T-helper 17 cell (primary cell): ENCODE data around the gene SLC22A6. TPM values are rescaled to one million over a fixed set of nuclear protein-coding genes. Genes with fewer than 3 reads are reported as not detected.

Experiments used
- ATAC-seq: fragments of 150-1000 bp; cut with Tn5 transposase; 2 replicates; pipeline ENCODE4 v1.10.0; 2021; ENCODE audit warnings: mild to moderate bottlenecking, moderate library complexity
- DNase-seq, 3 donors: peaks; one replicate each; pipeline versions ENCODE4 v3.0.0 to v3.0.0-alpha.2; 2020 to 2021
- H3K9me3 ChIP-seq: one replicate; pipeline ENCODE4 v1.7.0; 2013; ENCODE audit warnings: low read length, mild to moderate bottlenecking; ENCODE audit not compliant: control insufficient read depth, poor library complexity, severe bottlenecking
- H3K27ac Mint-ChIP-seq: one replicate; pipeline ENCODE4 v1.8.0; 2022; ENCODE audit warnings: mild to moderate bottlenecking, moderate library complexity, mixed read lengths
- H3K27me3 Mint-ChIP-seq: one replicate; pipeline ENCODE4 v1.8.0; 2022; ENCODE audit warnings: mixed read lengths
- H3K36me3 Mint-ChIP-seq: one replicate; pipeline ENCODE4 v1.8.0; 2022; ENCODE audit warnings: low read depth, mixed read lengths
- H3K4me1 Mint-ChIP-seq: one replicate; pipeline ENCODE4 v1.8.0; 2022; ENCODE audit warnings: mild to moderate bottlenecking, mixed read lengths
- H3K4me3 Mint-ChIP-seq: one replicate; pipeline ENCODE4 v1.8.0; 2022; ENCODE audit warnings: mild to moderate bottlenecking, moderate library complexity, mixed read lengths
- total RNA-seq, 4 donors: library from RNA in 2 of 4; stranded (reverse) in 2 of 4; gene quantifications; one replicate each; pipeline ENCODE4 v1.2.3 and lab custom pipeline; 2022 to 2026

Gene SLC22A6
- total RNA-seq, 2 donors from 2014 or later: not detected

DNA sequence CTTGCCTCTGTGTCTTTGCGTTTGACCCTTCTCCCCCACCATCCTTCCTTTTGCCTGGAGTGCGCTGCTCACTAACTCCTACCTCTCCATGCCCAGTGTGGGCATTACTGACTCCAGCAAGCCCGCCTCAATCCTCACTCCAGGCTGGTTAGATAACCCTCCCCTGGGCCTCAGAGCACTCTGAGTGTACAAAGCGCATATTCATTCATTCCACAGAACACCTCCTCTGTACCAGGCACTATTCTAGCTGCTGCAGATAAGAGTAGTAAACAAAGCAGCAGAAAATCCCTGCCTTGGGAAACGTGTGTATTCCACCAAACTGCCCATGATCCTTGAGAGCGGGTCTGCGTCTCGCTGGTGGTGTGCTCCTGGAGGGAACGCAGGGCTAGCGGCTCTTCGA lies 27.7 kb upstream of the SLC22A6 start:
- no peaks in the 10 kb centered on the region for H3K9me3 ChIP-seq
- peaks cover 3% of the 10 kb centered on the region for H3K4me1 Mint-ChIP-seq
- no peak for ATAC-seq
- DNase-seq: no peak
- H3K27me3 Mint-ChIP-seq: peaks cover 62% of the 10 kb centered on the region
- H3K27ac Mint-ChIP-seq: peak overlapping the region; percentile 34
- H3K4me3 Mint-ChIP-seq: no peak overlapping the region
- peaks cover 6% of the 10 kb centered on the region for H3K36me3 Mint-ChIP-seq

DNA sequence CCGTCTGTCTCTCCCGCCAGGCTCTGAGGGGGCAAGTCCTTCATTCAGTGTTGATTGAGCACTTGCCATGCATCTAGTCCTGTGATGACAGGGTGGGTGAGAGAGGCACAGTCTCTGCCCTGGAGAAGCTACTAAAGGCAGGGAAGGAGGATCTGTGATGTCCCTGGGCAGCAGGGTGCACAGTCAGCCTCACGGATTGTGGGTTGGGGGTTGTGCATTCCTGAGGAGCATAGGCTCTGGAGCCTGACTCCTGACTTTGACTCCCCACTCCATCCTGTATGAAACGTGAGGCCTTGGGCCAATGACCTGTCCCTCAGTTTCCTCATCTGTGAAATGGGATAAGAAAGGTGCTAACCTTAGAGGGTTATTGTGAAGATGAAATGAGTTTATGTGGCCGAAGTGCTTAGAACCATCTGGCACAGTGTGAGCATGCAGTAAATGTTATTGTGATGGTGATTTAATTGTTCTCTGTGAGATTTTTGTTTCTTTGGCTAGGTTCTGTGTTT lies 26.2 kb upstream of the SLC22A6 start:
- Mint-ChIP-seq H3K27me3 (peaks cover 58% of the 10 kb centered on the region), H3K27ac (no peak overlapping the region), H3K36me3 (peaks cover 6% of the 10 kb centered on the region), H3K4me1 (peaks cover 3% of the 10 kb centered on the region), H3K4me3 (no peak overlapping the region)
- no peaks in the 10 kb centered on the region for H3K9me3 ChIP-seq
- DNase-seq (no peak), ATAC-seq (no peak)

DNA sequence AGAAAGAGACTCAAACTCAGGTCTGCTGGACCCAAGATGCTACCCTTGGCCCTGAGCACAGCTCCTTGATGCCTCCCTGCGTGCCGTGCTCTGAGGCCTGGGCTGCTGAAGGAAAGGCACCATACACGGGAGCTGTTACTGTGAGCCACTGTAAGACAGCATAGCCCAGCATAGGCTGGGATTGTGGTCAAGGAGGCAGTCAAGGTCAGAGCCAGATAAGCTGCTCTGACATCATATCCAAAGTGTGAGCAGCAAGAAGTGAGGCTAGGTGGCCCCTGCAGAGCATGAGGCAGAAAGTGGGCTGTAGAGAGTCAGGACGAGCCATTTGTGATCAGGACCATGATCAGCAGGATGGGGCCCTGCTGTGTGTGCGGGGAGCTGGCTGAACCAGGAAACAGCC lies 23.2 kb upstream of the SLC22A6 start:
- Mint-ChIP-seq H3K27ac (no peak overlapping the region), H3K4me3 (no peak overlapping the region)
- no peak for ATAC-seq

DNA sequence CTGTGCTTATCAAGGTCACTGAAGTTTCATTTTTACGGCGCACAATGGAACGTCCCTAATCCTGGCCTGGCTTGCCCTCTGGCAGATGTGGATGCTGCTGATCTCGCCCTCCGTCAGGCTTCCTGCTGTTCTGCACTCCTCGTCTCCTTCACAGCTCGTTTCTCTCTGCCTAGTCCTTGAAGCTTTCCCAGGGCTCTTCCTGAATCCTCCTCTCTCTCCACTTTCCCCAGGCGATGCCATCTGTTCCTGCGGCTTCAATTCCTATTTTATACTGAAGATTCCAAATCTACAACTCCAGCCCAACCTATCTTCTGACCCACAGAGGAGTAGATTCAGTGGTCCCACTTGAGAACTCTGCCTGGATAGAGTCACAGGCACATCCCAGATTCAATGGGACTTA lies 16.7 kb upstream of the SLC22A6 start:
- ATAC-seq (no peak), DNase-seq (no peak)
- no peaks in the 10 kb centered on the region for H3K9me3 ChIP-seq
- peaks cover 39% of the 10 kb centered on the region for H3K27me3 Mint-ChIP-seq
- H3K27ac Mint-ChIP-seq: peak overlapping the region; percentile 22
- peaks cover 2% of the 10 kb centered on the region for H3K4me1 Mint-ChIP-seq
- peaks cover 12% of the 10 kb centered on the region for H3K36me3 Mint-ChIP-seq
- H3K4me3 Mint-ChIP-seq: no peak overlapping the region

More for the DNA sequence above, 23.2 kb upstream of the SLC22A6 start:
- Mint-ChIP-seq H3K4me1 (peaks cover 3% of the 10 kb centered on the region), H3K27me3 (peaks cover 36% of the 10 kb centered on the region), H3K36me3 (no peaks in the 10 kb centered on the region)
- DNase-seq: no peak
- no peaks in the 10 kb centered on the region for H3K9me3 ChIP-seq

DNA sequence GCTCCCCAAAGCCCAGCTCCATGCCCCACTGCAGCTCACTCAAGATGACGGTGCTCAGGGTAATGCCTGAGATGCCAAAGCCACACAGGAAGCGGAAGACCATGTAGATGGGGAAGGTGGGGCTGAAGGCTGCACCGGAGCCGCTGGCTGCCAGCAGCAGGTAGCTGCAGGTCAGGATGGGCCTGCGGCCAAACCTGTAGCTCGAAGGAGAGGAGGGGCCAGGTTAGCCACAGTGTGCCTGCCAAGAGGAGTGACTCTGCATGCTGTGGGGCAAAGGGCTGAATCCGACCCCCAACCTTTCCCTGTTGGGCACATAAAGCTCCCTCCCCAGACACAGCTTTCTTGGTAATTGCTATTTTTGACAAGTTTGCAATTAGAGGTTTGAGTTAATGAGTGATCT lies 14.9 kb upstream of the SLC22A6 start:
- ATAC-seq (no peak), DNase-seq (no peak)
- Mint-ChIP-seq H3K36me3 (peaks cover 12% of the 10 kb centered on the region), H3K4me1 (peaks cover 2% of the 10 kb centered on the region), H3K27ac (no peak overlapping the region), H3K27me3 (peaks cover 48% of the 10 kb centered on the region), H3K4me3 (no peak overlapping the region)
- no peaks in the 10 kb centered on the region for H3K9me3 ChIP-seq

DNA sequence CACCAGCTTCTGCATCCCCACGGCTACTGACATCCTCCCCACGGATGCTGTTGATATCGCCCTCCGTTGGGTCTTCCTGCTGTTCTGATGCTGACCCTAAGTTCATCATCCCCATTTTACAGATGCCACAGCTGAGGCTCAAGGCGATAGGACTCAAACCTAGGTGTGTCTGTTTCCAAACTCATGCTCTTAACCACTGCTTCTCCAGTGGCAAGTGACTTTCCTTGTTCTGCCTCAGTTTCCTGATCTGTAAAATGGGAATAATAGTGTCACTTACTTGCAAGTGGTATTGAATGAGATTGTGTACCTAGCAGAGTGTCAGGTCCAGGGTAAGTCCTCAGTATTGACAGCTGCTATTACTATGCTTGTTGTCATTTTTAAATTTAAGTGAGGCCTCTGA lies 14.4 kb upstream of the SLC22A6 start:
- H3K27me3 Mint-ChIP-seq: peaks cover 53% of the 10 kb centered on the region
- H3K4me3 Mint-ChIP-seq: no peak overlapping the region
- peaks cover 2% of the 10 kb centered on the region for H3K4me1 Mint-ChIP-seq
- no peak for DNase-seq
- H3K36me3 Mint-ChIP-seq: peaks cover 12% of the 10 kb centered on the region
- ATAC-seq: no peak
- no peaks in the 10 kb centered on the region for H3K9me3 ChIP-seq
- no peak overlapping the region for H3K27ac Mint-ChIP-seq

DNA sequence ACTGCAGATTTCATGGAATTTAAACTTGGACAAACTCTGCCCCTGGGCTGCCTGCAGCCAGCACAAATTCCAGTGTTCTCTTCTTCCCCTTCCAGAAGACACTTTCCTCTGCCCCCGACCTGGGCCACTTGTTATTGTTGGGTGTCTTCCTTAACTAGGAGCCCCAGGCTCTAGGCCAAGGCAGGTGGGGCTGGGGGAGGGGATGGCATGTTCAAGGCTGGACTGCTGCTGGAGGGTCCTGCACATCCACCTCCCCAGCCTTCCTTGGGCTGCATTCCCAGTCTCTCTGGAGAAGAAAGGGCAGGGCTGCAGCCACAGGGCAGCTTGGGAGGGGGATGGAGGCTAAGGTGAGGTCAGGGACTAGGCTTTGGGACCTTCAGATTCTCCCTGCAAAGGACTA lies 11.5 kb upstream of the SLC22A6 start:
- Mint-ChIP-seq H3K36me3 (peaks cover 10% of the 10 kb centered on the region), H3K27me3 (peaks cover 70% of the 10 kb centered on the region), H3K27ac (no peak overlapping the region), H3K4me1 (no peaks in the 10 kb centered on the region), H3K4me3 (no peak overlapping the region)
- no peak for ATAC-seq
- H3K9me3 ChIP-seq: no peaks in the 10 kb centered on the region
- DNase-seq: no peak

DNA sequence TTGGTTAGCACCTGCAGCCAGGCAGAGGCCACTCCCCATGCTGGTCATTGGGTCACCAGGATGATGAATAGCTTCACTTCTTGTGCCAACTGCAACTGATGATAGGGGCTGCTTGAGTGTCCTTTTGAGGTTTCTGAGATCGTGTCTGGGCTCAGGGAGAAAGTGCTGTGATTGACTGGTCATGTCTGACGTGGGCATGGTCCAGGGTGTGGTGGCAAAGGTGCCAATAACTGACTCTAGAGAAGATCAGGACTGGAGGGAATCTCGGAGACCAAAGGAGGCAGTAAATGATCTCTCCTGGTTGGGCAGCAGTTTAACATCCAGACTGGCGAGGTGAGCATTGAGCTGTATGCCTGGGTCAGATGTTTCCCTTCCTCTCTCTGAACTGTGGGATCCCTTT lies 10.0 kb upstream of the SLC22A6 start:
- no peak overlapping the region for H3K27ac Mint-ChIP-seq
- peaks cover 67% of the 10 kb centered on the region for H3K27me3 Mint-ChIP-seq
- no peak for DNase-seq
- H3K4me3 Mint-ChIP-seq: no peak overlapping the region
- ATAC-seq: no peak
- H3K9me3 ChIP-seq: no peaks in the 10 kb centered on the region
- H3K36me3 Mint-ChIP-seq: peaks cover 7% of the 10 kb centered on the region
- H3K4me1 Mint-ChIP-seq: no peaks in the 10 kb centered on the region

DNA sequence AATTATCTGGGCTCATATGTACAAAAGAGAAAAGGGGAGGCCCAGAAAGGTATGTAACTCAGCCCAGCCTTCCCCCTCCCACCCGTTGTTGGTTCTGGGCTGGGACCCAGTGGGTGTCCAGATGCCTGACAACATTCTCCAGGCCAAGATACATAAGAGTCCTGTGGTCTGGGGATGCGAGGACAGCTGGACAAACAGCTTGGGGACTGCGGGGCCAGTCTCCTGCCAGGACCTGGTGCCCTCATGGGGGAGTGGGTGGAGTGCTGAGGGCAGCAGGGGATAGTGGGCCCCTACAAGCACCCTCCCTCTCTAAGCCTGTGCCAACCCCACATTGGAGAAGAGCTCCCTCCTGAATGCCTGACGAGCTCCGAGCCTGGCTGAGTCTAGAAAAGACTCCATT lies 3.5 kb upstream of the SLC22A6 start:
- Mint-ChIP-seq H3K27me3 (peaks cover 61% of the 10 kb centered on the region), H3K27ac (no peak overlapping the region), H3K4me3 (no peak overlapping the region), H3K36me3 (no peaks in the 10 kb centered on the region), H3K4me1 (peaks cover 3% of the 10 kb centered on the region)
- no peak for DNase-seq
- no peak for ATAC-seq
- H3K9me3 ChIP-seq: no peaks in the 10 kb centered on the region

DNA sequence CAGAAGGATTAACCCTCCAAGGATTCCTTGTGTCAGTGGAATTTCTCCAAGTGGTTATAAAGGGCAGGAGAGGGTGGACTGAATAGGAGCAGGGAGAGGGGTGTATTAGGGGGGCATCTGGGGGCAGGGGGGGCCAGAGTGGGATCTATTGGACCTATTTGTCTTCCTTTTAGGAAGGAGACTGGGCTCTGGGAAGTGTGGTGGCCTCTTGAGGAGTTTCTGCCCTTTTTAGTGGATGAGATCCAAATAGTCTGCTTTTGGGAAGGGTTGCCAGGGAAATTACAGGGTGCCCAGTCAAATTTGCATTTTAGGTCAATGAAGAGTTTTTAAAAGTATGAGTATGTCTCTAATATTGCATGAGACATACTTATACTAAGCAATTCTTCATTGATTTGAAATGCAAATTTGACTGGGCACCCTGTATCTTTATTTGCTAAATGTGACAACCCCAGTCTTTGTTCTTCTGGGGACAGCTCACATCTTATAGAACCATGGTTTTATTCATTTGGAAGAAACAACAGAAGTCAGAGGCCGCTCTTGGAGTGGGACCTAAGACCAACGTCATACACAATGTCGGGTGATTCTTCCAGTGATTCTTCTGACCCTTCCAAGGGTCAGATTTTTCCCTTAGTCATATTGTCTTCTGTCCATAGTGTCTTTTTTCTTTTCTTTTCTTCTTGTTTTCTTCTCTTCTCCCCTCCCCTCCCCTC lies 429 bp upstream of the SLC22A6 start:
- H3K9me3 ChIP-seq: no peaks in the 10 kb centered on the region
- ATAC-seq (no peak), DNase-seq (no peak)
- H3K27ac Mint-ChIP-seq: no peak overlapping the region
- no peak overlapping the region for H3K4me3 Mint-ChIP-seq
- H3K36me3 Mint-ChIP-seq: no peaks in the 10 kb centered on the region
- H3K27me3 Mint-ChIP-seq: peaks cover 42% of the 10 kb centered on the region
- peaks cover 3% of the 10 kb centered on the region for H3K4me1 Mint-ChIP-seq

DNA sequence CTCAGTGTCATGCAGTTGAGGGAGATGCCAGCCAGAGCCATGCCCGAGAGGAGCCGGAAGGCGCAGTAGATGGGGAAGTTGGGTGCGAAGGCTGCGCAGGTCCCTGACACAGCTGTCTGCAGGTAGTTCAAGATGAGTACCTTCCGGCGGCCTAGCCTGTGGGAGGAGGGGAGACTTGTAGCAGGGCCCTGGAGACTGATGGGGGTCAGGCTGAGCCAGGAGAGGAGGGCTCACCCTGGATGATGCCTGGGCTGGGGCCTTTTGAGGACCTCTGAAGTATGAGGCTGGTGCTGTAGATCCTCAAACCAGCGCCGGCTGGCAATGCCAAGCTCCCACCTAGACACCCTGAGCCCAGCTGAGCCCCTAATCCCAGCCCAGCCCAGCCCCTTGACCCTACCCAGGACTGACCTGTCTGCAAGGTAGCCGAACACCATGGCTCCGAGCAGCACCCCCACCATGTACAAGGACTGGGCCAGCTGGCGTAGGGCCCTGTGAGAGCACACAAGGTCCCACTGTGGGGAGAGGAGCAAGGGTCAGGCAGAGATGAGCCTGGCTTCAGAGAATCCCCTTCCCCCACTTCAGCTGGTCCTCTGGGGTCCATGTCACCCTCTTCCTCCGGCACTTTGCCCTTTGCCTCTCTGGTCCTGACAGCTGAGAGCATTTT lies 1.1 kb downstream of the SLC22A6 start:
- H3K36me3 Mint-ChIP-seq: no peaks in the 10 kb centered on the region
- ATAC-seq (no peak), DNase-seq (no peak)
- H3K9me3 ChIP-seq: no peaks in the 10 kb centered on the region
- H3K27ac Mint-ChIP-seq: no peak overlapping the region
- peaks cover 51% of the 10 kb centered on the region for H3K27me3 Mint-ChIP-seq
- H3K4me3 Mint-ChIP-seq: no peak overlapping the region
- peaks cover 3% of the 10 kb centered on the region for H3K4me1 Mint-ChIP-seq

DNA sequence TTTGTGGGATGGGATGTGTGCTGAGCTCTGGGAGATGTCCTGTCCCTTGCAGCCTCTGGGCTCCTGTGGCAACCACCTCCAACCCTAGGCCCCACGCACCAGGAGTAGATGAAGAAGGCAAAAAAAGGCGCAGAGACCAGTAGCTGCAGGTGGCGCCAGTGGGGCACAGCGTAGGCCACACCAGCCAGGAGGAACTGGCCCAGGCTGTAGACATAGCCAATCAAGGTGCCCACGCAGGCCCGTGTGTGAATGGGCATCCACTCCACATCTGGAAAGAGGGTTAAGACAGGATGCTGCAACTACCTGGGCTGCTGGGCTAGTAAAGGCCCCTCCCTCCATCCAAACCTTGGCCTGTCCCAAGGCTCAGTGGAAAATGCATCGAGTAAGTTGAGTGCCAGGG lies 3.0 kb downstream of the SLC22A6 start:
- Mint-ChIP-seq H3K27ac (no peak overlapping the region), H3K36me3 (no peaks in the 10 kb centered on the region), H3K4me1 (no peaks in the 10 kb centered on the region), H3K4me3 (no peak overlapping the region), H3K27me3 (peaks cover 38% of the 10 kb centered on the region)
- no peaks in the 10 kb centered on the region for H3K9me3 ChIP-seq
- no peak for ATAC-seq
- no peak for DNase-seq

DNA sequence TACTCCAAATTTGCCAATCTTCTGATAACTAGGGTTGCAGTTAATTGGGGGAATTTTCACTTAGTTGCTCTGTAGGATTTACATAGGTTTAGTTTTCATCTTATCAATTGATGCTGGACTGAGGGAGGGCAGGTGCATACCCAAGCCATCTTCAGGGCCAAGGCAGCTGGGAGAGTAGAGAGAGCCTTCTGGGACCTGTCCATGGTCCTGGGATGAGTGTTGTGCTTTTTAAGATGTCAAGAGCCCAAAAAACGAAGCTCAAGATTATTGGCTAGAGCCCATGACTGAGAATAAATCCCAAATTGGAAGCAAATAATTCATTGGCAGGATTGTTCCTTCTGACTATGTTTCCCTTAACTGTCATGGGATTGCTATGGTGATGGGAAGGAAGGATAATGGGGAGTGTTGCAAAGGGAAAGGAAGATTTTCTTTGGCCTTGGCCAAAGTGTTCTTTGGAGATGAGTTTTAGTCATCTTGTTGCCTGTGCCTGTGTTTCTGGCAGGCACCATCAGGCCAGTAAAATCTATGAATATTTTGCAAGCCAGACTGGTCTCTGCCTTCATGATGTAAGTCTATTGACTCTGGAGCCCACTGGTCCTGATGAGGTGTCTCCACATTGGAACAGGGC lies 4.5 kb downstream of the SLC22A6 start:
- DNase-seq: no peak
- no peaks in the 10 kb centered on the region for H3K9me3 ChIP-seq
- H3K4me3 Mint-ChIP-seq: no peak overlapping the region
- peaks cover 26% of the 10 kb centered on the region for H3K27me3 Mint-ChIP-seq
- H3K27ac Mint-ChIP-seq: no peak overlapping the region
- ATAC-seq: no peak
- H3K4me1 Mint-ChIP-seq: no peaks in the 10 kb centered on the region
- no peaks in the 10 kb centered on the region for H3K36me3 Mint-ChIP-seq
